NOMO-1 treated with DMSO at 0.1 percent for 48 hours (cell line): Measurements from ENCODE around the gene UBE2R2.

Experiments used
- DNase-seq: peaks from one replicate; lab custom pipeline; 2025; ENCODE audit not compliant: unreplicated experiment; lab: John Stamatoyannopoulos, UW

Gene UBE2R2

DNA sequence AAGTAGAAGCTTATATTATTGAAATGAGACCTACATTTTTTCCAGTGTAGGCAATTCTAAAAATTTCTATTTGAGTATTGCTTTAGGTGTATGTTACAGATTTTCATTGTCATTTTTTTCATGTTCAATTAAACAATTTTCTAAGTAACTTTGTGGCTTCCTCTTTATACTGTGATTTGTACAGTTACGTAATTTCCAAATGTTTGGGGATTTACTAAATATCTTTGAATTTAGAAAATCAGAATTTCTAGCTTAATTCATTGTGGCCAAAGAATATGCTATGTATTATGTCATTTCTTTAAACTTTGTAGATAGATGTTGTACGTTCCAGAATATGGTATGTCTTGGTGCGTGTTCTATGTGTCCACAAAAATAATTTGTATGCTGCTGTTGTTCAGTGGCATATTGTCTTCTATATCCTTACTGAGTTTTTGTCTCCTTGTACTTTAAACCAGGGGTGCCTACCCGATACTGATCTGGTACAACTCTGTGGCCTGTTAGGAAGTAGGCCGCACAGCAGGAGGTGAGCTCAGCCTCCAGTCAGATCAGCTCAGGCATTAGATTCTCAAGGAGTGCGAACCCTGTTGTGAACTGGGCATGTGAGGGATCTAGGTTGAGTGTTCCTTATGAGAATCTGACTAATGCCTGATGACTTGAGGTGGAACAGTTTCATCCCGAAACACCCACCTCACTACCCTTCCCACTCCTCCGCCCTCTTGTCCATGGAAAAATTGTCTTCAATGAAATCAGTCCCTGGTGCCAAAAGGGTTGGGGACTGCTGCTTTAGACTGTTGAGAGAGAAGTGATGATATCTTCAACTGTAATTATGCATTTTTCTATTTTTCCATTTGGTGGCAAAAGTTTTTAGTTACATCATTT, 63.5 kb downstream of the UBE2R2 start:
- DNase-seq, result no peak

- DNase-seq, result no peak
Measured at GRCh38 chr9:33881635-33882034, 64.7 kb downstream of the UBE2R2 start.

DNA sequence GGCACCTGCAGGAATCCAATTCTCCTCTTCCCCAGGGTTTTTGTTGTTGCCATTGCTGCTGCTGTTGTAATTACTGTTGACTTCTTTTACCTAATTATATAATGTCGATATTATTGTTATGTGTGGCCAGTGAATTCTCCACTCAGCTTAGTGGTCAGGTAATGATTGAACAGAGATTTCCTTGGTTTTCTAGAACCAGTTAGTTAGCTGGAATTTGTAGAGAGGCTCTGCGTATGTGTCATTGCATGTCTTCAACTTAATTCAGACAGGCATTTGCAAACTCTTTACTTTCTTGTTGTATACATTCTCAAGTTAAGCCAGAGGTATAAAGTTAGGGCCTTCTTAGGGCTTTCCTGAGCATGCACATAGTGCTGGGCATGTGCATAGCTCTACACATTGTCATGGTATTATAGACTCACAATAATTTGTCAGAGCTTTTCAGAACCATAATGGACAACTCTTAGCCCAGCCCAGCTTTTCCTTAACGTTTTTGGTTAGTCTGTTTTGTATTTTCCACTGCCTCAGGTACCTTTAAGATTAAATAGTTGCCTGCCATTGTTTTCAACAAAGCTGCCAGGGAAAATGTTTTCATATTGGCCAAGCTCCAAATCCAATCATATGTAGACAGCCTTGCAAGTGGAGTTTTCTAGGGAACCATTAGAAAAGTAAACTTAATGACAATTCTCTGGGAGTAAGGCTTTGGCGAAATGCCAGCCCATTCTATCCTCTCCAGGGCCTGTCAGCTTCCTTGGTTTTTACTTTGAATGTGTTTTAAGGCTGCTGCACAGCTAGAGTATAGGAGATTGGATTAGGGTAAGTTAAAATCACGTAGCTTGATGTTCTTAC, 68.1 kb downstream of the UBE2R2 start:
- DNase-seq, result no peak

DNA sequence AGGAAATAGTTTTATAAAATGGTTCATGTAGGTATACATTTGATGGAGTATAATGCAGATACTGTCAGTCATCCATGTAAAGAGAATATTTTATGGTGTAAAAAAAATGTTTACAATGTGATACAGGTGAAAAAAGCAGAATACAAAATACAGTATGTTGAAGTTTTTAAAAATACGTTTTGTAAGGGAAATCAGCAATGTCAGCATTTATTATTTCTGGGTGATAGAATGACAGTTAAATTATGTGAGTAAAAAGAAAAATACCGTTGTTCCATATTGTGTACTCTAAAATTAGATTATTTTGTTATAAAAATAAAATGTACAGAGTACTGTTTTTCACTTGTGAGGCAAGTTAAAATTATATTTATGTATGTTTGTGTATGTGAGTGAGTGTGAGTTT, 69.0 kb downstream of the UBE2R2 start:
- DNase-seq, result no peak

DNA sequence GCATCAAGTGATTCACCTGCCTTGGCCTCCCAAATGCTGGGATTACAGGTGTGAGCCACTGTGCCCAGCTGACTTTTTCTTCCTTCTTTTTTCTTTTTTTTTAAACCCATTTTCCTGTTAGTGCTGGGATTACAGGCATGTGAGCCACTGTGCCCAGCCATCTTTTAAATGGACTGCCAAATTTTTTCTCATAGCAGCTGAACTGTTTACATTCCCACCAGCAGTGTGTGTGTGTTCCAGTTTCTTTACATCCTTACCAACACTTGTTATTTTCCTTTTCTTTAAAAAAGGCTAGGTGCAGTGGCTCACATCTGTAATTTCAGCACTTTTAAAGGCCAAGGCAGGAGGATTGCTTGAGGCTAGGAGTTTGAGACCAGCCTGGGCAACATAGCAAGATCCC, 76.9 kb downstream of the UBE2R2 start:
- DNase-seq, result no peak

GRCh38 chr9:33894316-33894715, 77.4 kb downstream of the UBE2R2 start:
- DNase-seq, result no peak

- DNase-seq, result peak; percentile 42
Measured at GRCh38 chr9:33903157-33903780, 86.3 kb downstream of the UBE2R2 start.

GRCh38 chr9:33905137-33905536, 88.2 kb downstream of the UBE2R2 start:
- DNase-seq, result no peak

DNA sequence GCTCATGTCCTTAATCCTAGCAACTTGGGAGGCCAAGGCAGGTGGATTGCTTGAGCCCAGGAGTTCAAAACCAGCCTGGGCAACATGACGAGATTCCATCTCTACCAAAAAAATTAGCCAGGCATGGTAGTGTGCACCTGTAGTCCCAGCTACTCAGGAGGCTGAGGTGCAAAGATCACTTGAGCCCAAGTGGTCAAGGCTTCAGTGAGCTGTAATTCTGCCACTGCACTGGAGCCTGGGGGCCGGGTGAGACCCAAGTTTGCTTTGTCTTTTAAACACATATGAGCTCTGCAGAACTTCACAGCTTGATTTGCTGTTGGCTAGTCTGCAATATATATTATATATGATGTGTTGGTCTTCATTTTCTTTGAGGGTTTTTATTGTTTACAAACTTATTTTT, 89.8 kb downstream of the UBE2R2 start:
- DNase-seq, result no peak

DNA sequence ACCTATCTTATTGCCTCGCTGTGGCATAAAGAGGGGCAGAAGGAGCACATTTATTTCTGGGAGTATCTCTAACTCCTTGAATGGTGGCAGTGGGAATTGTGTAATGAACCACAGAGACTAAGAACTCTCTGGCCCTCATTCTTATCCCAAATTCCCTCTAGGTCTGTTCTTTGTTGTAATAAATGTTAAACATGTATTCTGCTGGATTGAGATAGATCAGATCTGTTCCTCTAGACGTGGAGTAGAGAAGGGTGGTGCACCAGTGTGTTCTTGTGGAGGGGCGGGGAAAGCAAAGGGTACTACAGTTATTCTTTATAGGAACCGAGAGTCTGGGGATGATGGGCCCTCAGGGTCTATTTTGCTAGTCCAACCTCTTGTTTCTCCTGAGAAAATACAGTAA, 90.4 kb downstream of the UBE2R2 start:
- DNase-seq, result no peak

DNA sequence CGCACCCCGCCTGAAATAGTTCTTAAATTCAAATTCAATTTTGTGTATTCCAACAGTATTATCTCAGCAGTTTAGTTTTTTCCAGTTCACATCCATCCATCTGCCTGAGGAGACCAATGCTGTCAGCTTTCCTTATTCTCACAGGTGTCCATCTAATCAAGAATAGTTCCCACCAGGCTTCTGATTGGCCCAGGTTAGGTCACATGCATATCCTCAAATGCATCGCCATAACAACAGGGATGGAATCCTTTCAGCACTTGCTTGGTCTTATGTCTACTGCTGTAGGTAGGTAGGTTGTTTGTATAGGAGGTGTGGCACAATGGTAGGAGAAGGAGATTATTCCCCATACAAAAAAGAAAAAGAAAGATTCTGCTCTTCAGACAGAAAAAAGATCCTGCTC, 91.2 kb downstream of the UBE2R2 start:
- DNase-seq, result no peak

- no peak for DNase-seq
Measured at GRCh38 chr9:33908749-33909148, 91.8 kb downstream of the UBE2R2 start.

- DNase-seq, result no peak
Measured at GRCh38 chr9:33913541-33913940, 96.6 kb downstream of the UBE2R2 start.

DNA sequence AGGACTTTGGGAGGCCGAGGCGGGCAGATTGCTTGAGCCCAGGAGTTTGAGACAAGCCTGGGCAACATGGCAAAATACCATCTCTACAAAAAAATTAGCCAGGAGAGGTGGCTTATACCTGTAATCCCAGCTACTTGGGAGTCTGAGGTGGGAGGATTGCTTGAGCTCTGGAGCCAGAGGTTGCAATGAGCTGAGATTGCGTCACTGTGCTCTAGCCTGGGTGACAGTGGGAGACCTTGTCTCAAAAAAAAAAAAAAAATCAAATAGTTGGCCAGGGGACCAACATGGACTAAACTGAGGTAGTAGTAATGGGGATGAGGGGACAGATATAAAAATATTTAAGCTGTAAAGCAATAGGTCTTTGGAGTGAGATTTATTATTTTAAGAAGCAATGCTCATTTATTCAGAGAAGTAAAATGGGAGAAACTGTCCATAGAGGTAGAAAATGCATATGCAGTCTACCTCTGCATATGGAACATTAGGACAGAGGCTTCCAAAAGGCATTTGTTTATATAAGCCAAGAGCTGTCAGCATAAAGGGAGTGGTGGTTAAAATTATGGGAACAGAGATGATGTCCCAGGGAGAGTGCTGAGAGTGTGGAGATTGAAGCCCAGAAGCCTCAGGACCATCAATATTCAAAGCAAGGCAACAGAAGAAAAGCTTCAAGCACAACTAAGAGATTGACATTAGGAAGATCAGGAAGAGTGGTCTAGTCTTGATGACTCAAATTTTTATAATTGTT, 98.1 kb downstream of the UBE2R2 start:
- DNase-seq, result no peak

DNA sequence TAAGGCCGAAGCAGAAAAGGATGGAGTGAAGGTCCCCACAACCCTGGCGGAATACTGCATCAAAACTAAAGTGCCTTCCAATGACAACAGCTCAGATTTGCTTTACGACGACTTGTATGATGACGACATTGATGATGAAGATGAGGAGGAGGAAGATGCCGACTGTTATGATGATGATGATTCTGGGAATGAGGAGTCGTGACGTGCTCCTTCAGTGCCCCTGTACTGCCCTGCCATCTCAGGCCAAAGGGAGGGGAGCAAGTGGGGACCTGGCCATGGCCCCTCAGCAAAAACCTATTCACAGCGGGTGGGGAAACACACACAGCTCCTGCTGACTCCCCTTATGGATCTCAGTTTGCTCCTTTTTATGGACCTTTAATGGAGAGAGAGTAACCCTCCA, 100.1 kb downstream of the UBE2R2 start:
- DNase-seq, result no peak

GRCh38 chr9:33919276-33919897, 102.4 kb downstream of the UBE2R2 start:
- DNase-seq, result no peak

DNA sequence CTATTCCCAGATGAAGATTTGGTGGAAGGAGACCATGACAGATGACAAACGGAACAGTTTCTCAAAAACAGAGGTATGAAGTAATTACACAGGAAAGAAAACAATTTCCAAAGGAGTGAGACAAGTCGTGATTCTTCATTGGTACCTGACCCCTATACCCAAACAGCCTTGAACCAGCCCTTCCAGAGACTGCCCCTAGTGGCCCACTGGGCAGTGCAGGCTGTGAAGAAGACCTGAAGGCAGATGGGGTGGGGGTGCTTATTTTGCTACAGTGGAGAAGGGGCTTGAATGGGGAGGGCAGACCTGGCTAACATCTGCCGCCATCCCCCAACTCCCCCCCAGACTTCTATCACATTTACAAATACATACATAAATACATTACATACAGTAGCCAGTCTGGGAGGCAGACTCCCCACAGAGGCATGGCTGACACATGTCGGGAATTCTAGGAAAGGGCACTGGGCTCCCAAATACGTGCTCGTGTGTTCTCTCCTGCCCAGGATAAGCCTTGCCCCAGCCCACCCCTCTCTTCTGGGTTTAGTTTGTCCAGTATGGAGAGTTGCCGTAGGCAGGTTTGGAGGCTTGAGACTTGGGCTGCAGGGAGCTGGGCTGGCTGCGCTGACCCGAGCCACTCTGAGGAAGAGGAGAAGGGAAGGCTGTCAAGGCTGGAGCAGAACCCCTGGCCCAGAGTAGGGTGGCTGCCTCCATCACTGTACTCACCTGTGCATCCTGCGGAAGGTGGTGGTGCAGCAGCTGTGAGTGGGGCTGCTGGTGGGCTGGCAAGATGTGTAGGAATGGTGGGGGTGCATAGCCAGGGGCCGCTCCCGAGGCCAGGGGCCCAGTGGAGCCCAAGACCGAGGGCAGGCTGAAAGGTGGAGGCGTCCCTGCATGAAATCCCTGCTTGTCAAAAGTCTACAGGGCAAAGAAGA, 105.3 kb downstream of the UBE2R2 start:
- peak; percentile 16 for DNase-seq

DNA sequence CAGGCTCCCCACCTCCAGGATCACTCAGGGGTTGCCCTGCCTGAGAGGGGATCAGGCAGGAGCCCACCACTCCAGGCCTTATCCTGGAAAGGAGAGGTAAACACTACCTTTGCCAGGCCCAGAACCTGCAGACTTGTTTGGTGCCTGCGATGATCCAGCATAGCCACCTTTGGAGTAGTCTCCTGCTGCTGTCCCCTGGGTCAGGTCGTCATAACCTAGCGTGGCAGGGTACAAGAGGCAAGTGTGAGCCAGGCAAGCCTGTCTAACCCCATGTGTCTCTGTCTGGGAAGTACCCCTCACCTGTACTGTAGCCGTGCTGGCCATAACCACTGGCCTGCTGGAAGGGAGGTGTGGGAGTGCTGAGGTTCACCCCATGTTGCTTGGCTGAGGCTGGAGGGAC, 106.1 kb downstream of the UBE2R2 start:
- no peak for DNase-seq

DNA sequence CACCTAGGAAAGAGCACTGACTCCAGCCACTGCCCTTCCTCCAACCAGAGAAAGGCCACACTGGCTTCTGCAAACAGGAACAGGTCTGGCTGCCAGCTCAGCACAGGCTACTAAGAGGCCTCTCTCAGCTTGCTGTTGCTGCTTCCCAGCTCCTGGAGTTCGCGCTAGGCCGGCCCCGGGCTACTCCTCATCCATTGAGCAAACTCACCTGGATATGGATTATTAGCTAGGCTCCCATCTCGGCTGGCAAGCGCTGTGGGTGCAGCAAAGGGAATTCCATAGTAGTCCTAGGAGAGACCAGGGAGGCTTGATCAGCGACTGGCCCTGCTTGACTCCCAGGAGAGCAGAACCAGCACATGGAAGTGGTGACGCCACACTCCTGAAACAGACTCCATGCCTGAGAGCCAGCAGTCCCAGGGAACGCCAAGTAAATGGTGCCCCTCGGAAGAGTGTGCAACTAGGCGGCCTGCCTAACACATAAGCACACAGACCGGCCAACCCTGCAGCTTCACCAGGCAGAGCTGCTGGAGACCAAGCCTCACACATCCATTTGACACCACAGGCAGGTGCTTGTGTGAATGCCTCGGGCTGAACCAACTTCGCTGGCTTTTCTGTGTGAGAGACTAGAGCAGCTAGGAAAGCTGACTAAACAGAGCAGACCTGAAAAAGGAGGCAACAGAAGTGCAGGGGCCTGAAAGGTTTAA, 107.2 kb downstream of the UBE2R2 start:
- no peak for DNase-seq
